GM18909 (cell line): ENCODE results near the gene DIAPH3.

ENCODE experiments used
- ATAC-seq: cut with Tn5 transposase; IDR thresholded peaks from one replicate; pipeline ENCODE4 v1.9.1; 2021; ENCODE audit warnings: mild to moderate bottlenecking; ENCODE audit not compliant: unreplicated experiment, poor library complexity

The DIAPH3 gene

DNA sequence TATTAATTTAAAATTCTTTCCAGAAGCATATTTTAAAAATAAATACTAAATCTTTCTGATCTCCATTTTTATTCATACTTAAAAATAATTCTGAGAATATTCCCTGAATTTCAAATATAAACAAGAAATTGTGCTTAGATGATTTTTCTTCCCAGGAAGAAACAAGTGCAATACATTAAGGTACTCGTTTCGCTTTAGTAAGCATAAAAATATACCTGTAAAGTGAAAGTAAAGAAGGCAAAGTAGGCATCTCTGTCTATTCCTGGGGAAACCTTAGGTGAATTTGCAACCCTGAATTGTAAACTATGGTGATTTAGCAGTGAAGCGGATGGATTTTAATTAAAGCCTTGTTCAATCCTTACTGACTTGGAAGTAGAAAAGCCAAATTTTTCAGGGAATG is 354.2 kb downstream of the DIAPH3 start:
- no peak for ATAC-seq

DNA sequence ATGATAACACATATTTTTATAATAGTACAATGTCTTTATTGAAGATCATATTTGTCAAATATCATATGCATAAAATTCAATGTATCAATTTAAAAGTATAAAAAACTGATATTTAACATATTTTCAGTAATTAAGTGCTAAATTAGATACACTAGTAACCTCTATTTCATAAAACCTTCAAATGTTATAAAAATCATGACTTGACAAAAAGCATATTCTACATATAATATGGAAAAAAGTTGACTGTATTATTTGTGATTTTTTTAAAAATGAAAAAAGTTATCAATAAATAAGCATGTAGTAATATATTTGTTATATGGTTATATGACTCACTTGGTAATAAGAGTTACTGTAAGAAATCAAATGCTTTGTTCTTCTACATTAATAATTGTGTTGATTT is 356.9 kb downstream of the DIAPH3 start:
- ATAC-seq: no peak

DNA sequence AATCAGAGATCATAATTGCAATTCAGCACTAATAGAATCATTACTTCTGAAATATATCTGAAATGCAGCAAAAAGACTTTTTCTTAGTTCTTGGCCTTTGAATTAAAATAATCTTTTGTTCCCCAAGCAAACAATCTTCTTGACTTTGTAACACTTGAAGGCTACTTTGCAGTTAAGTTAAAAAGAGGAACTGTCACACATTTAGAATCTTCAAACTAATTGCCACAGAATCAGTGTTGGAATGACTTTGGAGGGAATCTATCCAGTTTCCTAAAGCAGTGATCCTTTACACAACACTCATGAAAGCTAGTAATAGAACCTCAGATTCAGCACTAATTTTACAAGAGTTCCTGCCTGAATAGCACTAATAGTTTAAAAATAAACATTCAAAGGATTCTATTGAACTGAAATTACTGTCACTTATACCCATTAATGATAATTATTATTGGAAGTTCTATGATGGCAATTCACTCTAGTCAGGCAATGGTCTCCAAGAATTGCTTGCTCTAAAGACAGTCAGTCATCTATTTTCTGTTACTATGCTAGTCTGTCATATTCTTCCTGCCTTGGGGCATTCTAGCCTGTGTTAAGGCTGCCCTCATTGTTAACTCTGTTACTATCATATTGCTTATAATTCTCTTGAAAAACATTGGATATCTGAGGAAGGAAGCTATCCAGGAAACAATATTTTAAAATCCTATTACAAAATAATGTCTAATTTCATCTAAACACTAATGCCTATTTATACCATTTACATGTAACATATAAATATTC is 362.4 kb downstream of the DIAPH3 start:
- no peak for ATAC-seq

DNA sequence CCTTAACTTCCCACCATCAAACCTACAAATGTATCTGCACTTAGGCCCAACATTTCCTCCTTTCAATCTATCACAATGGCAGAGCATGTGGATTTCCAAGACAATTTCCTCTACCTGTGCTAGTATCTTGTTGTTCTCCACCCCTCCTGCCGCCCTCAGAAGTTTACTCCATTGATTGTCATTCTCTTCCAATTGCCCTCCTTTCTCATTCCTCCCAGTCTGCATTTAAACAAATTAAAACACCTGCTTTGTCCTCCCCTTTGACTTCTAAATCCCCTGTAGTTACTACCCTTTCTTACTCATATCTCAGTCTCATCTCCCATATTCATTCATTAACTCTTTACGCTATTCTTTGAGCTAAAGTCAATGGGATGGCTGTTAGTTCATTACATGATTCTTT is 370.6 kb downstream of the DIAPH3 start:
- no peak for ATAC-seq

DNA sequence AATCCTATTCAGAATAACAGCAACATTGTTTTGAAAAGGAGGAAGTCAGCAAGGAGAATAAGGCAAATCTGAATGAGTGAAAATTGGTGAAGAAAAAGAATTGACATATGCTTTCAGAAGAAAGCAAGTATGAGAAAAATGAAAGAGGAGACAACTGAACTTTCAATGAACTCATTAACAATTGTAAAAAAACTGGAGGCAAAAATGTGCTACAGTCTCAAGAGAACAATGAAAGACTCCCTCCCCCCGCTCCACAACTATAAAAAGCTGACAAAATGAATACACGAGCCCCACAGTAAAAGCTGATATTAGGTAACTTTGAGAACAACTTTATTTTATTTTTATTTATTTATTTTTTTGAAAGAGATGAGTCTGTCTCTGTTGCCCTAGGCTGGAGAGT is 373.1 kb downstream of the DIAPH3 start:
- ATAC-seq: no peak

DNA sequence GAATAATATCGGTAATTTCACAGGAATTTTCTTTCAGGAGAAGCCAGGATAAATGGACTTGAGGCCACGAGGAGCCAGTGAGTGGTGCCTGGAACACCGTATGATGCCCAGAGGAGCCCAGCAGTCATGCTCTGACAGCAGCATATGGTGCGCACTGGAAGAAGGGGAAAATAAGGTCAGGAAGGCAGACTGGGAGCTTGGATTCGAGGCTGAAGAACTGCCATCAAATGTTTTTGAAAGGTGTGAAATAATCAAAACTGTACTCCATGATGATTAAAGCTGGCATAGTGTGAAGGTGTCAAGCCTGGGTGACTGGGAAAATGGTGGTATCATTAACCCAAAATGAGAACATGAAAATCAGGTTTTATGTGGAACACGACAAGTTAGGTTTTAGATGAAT is 374.2 kb downstream of the DIAPH3 start:
- no peak for ATAC-seq

DNA sequence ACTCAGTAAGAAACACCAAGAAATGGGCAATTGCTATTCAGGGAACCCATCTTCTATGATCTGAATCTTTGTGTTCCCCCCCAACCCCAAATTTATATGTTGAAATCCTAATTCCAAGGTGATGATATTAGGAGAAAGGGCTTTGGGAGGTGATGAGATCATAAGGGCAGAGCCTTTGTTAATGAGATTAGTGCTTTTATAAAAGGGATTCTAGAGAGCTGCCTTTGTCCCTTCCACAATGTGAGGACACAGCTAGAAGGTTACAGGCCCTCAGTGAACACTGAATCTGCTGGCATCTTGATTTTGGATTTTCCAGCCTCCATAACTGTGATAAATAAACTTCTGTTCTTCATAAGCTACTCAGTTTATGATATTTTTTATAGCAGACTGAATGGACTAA is 376.0 kb downstream of the DIAPH3 start:
- no peak for ATAC-seq

DNA sequence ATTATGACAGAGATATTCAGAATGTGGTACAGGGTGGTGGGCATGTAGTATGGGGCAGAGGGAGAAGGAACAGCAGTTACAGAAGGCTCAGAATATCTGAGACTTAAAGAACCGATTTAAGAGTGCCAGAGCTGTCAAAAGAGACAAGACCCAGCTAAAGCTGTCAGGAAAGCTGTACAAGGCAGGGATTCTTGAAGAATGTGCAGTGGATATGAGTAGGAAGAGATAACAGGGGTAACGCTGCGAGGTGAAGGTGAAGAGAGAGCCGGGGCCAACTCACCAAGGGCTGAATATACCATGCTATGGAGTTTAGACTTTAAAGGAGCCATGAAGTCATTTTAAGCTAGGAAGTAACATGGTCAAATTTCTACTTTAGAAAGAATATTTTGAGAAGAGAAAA is 381.0 kb downstream of the DIAPH3 start:
- no peak for ATAC-seq

DNA sequence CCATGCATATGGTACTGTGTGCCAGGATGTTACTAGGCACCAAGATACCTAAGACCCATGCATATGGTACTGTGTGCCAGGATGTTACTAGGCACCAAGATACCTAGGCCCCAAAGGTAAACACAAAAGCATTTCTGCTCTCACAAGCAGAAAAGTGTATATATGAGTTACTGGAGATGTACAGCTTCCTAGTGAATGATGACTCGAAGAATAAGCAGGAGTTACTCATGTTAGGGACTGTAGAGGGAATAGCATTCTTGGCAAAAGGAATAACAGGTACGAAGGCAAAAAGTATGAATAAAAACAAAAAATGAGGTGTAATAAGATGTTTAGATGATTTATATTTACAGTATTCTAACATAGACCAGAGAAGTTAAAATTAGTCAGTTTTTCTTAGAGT is 383.7 kb downstream of the DIAPH3 start:
- no peak for ATAC-seq

DNA sequence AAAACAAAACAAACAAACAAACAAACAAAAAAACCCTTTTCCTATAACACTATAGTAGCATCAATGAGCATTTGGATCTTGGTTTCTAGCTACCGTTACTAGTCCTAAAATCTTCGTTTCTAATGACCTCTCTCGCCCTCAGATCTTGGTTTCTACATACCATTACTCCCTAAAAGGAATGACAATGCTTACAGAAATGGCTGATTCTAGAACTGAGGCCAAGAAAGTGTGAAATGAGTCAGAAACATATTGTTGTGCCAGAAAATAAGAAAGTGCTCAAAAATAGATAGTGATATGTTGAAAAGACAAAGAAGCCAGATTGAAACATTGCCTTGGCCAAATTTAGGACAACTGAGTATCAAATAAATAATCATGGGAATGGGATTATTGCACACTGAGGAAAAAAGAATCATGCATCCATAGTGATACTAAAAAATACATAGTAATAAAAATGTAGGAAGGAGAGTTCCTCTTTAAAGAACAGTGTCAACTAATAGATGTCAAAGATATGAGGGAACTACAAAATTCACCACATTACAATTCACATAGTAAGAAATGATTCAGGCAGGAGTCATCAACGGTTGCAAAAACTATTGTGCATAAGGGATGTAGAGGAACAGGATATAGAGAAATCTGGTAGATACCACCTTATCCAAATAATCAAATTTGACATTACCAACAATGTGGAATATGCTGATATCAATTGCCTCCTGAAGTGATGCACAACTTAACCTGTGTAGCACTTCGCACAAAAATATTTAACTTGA is 386.6 kb downstream of the DIAPH3 start:
- no peak for ATAC-seq

DNA sequence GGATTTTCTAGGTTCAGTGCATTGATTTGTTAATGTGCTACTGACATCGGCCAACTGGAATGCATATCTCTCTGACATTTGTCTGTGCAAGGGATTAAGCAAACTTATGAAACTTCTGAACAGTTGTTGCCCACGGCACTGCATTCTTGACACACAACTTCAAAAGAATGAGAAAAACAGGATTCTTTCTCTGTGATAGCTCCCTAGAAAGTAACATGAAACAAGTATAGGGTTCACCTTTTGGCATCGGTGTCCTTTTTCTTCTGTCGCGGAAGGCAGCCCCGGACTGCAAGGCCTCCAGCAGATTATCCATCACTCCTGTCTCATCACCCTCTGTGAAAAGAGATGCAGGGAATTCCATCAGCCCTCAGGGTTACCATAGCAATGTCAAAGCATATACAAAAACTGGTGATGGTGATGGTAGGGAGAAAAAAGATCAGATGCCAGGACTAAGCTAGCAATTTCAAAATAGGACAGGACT is 389.2 kb downstream of the DIAPH3 start:
- no peak for ATAC-seq

DNA sequence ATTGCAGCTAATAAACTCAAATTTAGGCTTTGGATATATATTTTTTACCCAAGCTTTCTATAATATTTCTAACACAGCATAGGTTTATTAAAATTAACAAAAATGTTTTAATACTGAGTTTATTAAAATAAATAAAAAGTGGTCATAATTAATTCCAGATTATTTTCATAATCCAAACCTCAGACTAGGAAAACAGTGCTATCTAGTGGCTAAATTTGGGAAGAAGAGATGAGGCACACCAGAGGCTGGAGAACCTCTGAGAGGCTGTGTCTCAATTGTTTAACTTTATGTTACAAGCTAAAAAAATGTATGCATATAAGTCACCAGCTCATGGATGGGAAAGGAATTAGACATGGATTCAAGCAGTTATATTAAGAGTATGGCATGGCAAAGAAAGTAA is 392.5 kb downstream of the DIAPH3 start:
- ATAC-seq: no peak

DNA sequence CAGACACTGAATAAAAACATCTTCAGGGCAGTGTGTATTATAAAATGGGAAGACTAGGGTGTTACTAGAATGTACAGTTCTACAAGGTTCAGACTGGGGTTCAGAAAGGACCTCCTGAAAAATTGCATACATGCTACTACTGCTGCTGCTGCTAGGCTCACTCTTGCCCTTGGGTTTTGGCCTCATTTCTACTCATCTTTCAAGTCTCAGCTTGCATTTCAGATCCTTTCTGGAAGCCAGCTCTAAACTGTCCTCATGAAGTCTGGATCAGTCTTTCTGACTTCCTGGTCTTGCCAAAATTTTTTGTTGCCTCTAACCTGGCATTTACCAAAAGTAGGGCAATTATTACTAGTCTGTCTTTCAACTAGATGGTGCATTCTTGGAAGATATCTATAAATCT is 393.3 kb downstream of the DIAPH3 start:
- ATAC-seq: no peak

DNA sequence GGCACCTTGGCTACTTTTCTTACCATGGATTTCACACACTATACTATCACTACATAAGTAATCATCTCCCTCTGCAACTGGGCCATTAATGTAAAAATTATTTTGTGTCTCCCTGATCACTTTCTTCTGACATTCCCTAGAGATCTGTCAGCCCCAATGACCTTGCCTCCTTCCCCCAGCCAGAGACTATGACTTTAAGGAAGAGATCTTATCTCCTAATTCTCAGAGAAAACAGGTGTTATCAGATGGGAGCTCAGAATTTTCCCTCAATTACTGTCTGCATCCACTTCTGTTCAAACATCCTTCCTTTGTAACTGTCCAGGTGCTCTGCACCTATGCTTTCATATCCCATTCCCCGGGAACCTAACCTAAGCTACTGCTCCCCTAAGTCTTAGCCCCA is 397.5 kb downstream of the DIAPH3 start:
- ATAC-seq: no peak

DNA sequence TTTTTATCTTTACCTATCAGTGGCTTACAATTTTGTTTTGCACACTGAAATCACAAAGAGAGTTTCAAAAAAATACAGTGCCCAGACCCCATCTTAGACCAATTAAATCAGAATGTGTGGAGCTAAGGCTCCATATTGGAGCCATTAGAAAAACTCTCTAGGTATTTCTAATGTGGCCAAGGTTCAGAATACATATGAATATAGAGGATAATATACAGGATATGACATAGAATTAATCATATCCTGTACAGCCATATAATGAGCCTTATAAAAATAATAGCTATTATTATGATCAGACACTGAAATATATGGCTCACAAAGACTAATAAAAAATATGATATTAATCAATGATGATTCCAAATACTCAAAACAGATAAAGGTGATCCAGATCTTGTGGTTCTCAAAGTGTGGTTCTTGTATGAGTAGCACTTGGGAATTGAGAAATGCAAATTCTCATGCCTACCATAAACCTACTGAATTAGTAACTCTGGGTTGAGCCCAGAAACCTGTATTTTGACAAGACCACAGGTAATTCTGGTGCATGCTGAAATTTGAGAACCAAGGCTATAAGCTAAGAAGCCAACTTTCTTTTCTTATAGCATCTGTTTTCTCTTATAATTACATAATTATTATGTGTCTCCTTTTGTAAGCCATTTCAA is 408.0 kb downstream of the DIAPH3 start:
- no peak for ATAC-seq

DNA sequence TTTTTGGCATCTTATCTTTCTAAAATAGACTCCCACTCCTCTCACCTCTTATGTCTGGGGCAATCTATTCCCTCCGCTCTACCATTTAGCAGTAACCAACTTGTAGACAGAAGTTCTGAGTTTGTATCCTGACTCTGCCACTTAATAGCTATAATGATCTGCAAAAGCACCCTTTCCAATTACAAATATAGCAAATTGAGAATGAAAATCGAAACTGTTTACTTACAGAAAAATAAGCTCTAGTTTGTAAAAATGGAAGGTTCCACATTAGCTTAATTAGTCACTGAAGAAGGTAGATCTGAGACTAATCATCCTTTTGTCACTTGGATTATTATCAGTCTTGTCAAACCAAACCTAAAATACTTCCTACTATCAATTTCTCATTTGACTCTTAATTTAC is 409.3 kb downstream of the DIAPH3 start:
- no peak for ATAC-seq

DNA sequence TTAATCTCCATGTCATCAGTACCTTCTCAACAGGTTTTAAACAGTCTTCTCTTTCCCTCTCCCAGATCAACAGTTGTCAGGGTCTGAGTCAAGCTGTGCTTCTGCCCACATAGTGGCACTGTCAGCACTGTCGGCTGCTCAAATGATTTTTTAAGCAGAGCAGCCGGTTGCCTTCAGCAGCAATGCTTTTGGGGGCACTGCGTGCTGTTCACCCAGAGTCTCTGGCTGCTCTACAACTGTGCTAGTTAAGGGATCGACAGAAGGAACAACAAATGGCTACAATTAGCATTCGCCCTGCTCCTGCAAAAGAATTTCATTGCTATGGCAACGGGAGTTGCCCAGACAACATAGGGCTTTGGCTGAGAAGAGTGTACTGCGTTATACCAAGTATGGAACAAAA is 412.9 kb downstream of the DIAPH3 start:
- no peak for ATAC-seq

DNA sequence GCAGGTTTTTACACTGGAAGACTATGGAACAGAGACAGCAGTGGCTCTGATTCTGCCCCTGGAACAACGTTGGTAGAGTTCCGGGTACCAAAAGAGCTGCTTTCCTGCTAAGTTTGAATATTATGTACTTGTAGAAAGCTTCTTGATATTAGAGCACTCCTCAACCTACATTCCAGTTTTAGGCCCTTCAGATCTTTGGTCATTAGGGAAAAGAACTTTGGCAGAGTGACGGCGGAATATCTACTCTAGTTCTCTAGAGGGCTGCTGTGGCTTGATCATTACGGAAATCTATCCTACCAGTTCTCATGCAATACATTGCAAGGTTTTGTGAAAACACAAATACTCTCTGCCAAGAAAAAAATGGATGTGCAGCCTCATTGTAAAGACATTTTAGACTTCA is 415.7 kb downstream of the DIAPH3 start:
- no peak for ATAC-seq

DNA sequence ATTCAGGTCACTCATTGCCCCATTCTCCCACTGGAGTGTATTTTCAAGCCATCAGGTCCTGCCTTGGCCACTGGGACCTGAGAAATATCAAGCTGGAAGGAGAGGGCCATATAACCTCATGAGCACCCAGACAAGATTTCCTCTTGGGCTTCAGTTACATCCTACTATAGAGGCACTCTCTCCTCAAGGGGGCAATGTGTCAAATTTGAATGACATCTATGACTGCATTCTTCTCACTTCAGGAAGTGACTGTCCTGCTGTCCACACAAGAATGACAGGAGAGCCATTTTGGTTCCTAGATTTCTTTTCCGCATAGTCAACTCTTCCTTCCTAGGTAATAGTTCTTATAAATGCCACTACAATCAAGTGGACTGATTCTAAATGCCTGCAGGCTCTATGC is 416.2 kb downstream of the DIAPH3 start:
- no peak for ATAC-seq

DNA sequence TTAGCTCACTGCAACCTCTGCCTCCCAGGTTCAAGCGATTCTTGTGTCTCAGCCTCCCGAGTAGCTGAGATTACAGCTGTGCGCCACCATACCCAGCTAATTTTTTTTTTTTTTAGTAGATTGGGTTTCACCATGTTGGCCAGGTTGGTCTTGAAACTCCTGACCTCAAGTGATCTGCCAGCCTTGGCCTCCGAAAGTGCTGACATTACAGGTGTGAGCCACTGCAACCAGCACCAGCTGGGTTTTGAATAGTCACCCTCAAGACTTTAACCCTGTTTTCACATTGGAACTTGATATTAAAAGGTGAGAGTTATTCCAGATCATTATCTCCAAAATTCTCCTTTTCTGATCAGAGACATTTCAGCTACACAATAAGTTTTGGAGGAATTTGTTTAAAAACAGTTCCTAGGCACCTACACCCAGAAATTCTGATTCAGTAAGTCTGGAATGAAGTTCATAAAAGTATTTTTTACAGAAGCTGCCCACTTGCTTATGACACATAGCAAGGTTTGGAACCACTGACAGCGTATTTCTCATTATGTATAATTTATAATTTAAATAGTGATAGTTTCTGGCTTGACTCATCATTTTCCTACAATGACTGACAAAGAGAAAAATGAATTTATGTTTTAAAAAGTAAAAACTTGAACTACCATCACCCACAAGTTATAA is 417.3 kb downstream of the DIAPH3 start:
- no peak for ATAC-seq

DNA sequence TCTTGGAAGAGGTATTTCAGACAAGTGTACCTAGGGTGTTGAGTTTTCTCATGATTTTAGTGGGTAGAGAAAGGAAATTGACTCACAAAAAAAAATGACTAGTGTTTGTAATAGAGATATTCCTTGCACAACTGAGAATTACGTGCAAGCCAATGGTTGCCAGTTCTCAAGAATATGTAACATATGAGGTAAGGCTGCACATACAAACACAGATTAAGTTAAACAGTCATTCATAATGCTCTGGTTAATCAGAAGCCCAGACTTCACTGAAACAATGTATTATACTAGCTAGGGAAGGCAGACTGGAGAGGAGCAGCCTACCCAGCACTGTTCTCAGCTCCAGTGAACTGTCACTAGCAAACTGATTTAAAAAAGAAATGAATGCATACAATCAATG is 418.3 kb downstream of the DIAPH3 start:
- peak; percentile 72 for ATAC-seq
